ENCODE results near the gene HS6ST3.

HS6ST3 gene

GRCh38 chr13:96797136-96797535 is 707.2 kb downstream of the HS6ST3 start:
- TF ChIP-seq FOXM1 (IDR thresholded peaks at IDR 0.05; ENCODE audit: borderline replicate concordance): no peak
- TF ChIP-seq TARDBP (IDR thresholded peaks at IDR 0.05): no peak
- TF ChIP-seq L3MBTL2 (conservative IDR thresholded peaks at IDR 0.05): no peak
- no peak for TF ChIP-seq SP1 (IDR thresholded peaks at IDR 0.05)
- TF ChIP-seq BHLHE40 (IDR thresholded peaks at IDR 0.05; ENCODE audit: borderline replicate concordance): no peak
- TF ChIP-seq PKNOX1 (IDR thresholded peaks at IDR 0.05): no peak
- TF ChIP-seq FOXA1 (IDR thresholded peaks at IDR 0.05): no peak
- no peak for TF ChIP-seq ELF4 (IDR thresholded peaks at IDR 0.05)
- no peak for TF ChIP-seq ARNT (IDR thresholded peaks at IDR 0.05)
- no peak for TF ChIP-seq LEF1 (IDR thresholded peaks at IDR 0.05; ENCODE audit: borderline replicate concordance)
- CTCF ChIA-PET: no interaction called here
- no peak for DNase-seq (ENCODE audit: extremely low spot score)
- POLR2A ChIA-PET: no interaction called here

DNA sequence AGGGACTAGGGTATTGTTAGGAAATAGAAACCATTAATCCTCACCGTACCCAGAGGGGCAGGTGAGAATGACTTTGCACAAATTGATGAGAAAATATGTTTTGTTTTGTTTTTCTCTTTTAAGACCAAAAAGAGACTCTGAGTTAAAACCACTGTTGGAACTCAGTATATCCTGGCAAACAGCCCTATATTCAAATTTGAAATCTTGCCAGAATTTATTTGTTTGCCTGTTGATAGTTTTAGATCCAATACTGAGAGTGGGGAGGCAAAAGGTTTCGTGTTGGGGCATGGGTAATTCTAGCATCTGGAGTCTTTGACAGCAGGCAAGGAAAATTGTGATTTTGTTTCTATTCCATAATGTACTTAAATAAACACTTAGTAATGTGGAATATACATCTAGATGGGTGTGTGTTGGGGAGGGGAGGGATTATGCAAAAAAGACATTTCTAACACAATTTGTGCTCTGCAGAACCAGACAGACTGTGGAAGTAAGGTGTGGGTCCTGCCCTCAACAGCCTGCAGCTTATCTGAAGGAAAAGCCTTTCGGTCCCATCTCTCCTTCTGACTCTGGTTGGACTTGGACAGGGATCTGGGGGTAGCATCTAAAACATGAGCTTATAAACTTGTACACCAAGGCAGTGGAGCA is 713.7 kb downstream of the HS6ST3 start:
- ChIA-PET CTCF (interaction anchor here (1.0 kb wide), 1 partner anchor 14 kb away, joined by 4 read pairs; no protein-coding TSS in a partner anchor), POLR2A (no interaction called here)
- no peak for DNase-seq (ENCODE audit: extremely low spot score)
- TF ChIP-seq NFRKB (IDR thresholded peaks at IDR 0.05): no peak
- no peak for TF ChIP-seq BHLHE40 (IDR thresholded peaks at IDR 0.05; ENCODE audit: borderline replicate concordance)

- no peak for DNase-seq (ENCODE audit: extremely low spot score)
- ChIA-PET POLR2A (no interaction called here), CTCF (interaction anchor here (1.0 kb wide), 1 partner anchor 13 kb away, joined by 4 read pairs; no protein-coding TSS in a partner anchor)
- TF ChIP-seq FOXK2 (IDR thresholded peaks at IDR 0.05) (no peak), CTBP1 (IDR thresholded peaks at IDR 0.05; ENCODE audit: borderline replicate concordance) (no peak), NFRKB (IDR thresholded peaks at IDR 0.05) (no peak), SUZ12 (IDR thresholded peaks at IDR 0.05) (no peak), SP1 (IDR thresholded peaks at IDR 0.05) (no peak), FOXM1 (IDR thresholded peaks at IDR 0.05; ENCODE audit: borderline replicate concordance) (no peak), HDGF (IDR thresholded peaks at IDR 0.05; ENCODE audit: borderline replicate concordance) (no peak), TARDBP (IDR thresholded peaks at IDR 0.05) (no peak), ELF4 (IDR thresholded peaks at IDR 0.05) (no peak), ARNT (IDR thresholded peaks at IDR 0.05) (no peak), LEF1 (IDR thresholded peaks at IDR 0.05; ENCODE audit: borderline replicate concordance) (no peak), FOXA1 (IDR thresholded peaks at IDR 0.05) (no peak), ZNF384 (IDR thresholded peaks at IDR 0.05) (no peak), PKNOX1 (IDR thresholded peaks at IDR 0.05) (no peak), L3MBTL2 (conservative IDR thresholded peaks at IDR 0.05) (no peak), BHLHE40 (IDR thresholded peaks at IDR 0.05; ENCODE audit: borderline replicate concordance) (no peak)
These were observed 714.3 kb downstream of the HS6ST3 start for GRCh38 chr13:96804174-96804573.

DNA sequence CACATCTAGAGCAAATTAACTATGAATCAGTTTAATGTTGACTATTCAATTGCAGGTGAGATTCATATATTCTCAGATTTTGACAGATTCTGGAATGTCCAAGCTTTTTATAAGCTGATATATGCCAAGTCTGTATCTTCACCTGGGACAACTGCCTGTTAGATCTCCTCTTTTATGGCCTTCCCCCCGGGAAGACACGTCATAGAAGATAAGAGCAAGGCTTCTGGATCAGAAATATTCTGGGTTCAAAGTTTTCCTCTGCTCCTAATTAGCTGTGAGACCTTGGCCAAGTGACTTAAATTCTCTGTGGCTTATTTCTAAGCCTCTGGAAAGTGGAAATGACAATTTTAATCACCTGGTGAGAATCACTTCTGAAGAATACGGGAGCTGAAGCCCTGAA is 716.8 kb downstream of the HS6ST3 start:
- TF ChIP-seq LEF1 (IDR thresholded peaks at IDR 0.05; ENCODE audit: borderline replicate concordance): no peak
- TF ChIP-seq FOXA1 (IDR thresholded peaks at IDR 0.05): no peak
- no peak for TF ChIP-seq SP1 (IDR thresholded peaks at IDR 0.05)
- TF ChIP-seq FOXM1 (IDR thresholded peaks at IDR 0.05; ENCODE audit: borderline replicate concordance): no peak
- no peak for TF ChIP-seq SUZ12 (IDR thresholded peaks at IDR 0.05)
- TF ChIP-seq HDGF (IDR thresholded peaks at IDR 0.05; ENCODE audit: borderline replicate concordance): no peak
- no peak for TF ChIP-seq NFRKB (IDR thresholded peaks at IDR 0.05)
- no peak for TF ChIP-seq FOXK2 (IDR thresholded peaks at IDR 0.05)
- no peak for TF ChIP-seq ELF4 (IDR thresholded peaks at IDR 0.05)
- no peak for TF ChIP-seq PKNOX1 (IDR thresholded peaks at IDR 0.05)
- TF ChIP-seq CTBP1 (IDR thresholded peaks at IDR 0.05; ENCODE audit: borderline replicate concordance): no peak
- TF ChIP-seq TARDBP (IDR thresholded peaks at IDR 0.05): no peak
- no peak for TF ChIP-seq ZNF384 (IDR thresholded peaks at IDR 0.05)
- TF ChIP-seq ARNT (IDR thresholded peaks at IDR 0.05): no peak
- TF ChIP-seq L3MBTL2 (conservative IDR thresholded peaks at IDR 0.05): no peak
- no peak for TF ChIP-seq BHLHE40 (IDR thresholded peaks at IDR 0.05; ENCODE audit: borderline replicate concordance)
- POLR2A ChIA-PET: no interaction called here
- CTCF ChIA-PET: no interaction called here
- DNase-seq (ENCODE audit: extremely low spot score): no peak

GRCh38 chr13:96809366-96810096 is 719.6 kb downstream of the HS6ST3 start:
- ChIA-PET CTCF (no interaction called here), POLR2A (no interaction called here)
- DNase-seq (ENCODE audit: extremely low spot score): no peak
- TF ChIP-seq TARDBP (IDR thresholded peaks at IDR 0.05) (no peak), ZNF384 (IDR thresholded peaks at IDR 0.05) (no peak), CTBP1 (IDR thresholded peaks at IDR 0.05; ENCODE audit: borderline replicate concordance) (no peak), FOXK2 (IDR thresholded peaks at IDR 0.05) (no peak), FOXM1 (IDR thresholded peaks at IDR 0.05; ENCODE audit: borderline replicate concordance) (no peak), BHLHE40 (IDR thresholded peaks at IDR 0.05; ENCODE audit: borderline replicate concordance) (no peak)

GRCh38 chr13:96810104-96810503 is 720.2 kb downstream of the HS6ST3 start:
- CTCF ChIA-PET: no interaction called here
- no peak for TF ChIP-seq TARDBP (IDR thresholded peaks at IDR 0.05)
- TF ChIP-seq ELF4 (IDR thresholded peaks at IDR 0.05): no peak
- TF ChIP-seq SUZ12 (IDR thresholded peaks at IDR 0.05): no peak
- TF ChIP-seq BHLHE40 (IDR thresholded peaks at IDR 0.05; ENCODE audit: borderline replicate concordance): no peak
- DNase-seq (ENCODE audit: extremely low spot score): no peak
- POLR2A ChIA-PET: no interaction called here

Data from HEK293T (cell line).